GM18526 (cell line): ENCODE data around the gene CLEC7A.

Source experiments
- POLR2A ChIP-seq: IDR thresholded peaks from 3 replicates; pipeline ENCODE4 v1.6.1; 2011; ENCODE audit not compliant: insufficient read length; ENCODE audit errors: extremely low read depth

Gene CLEC7A

GRCh38 chr12:10130042-10130441, at the start of gene CLEC7A:
Gene CLEC7A, minus strand, starts transcription at chr12:10130199. Its CDS starts 117 bp downstream, at chr12:10130082.
- TF ChIP-seq POLR2A, result no peak

- no peak for TF ChIP-seq POLR2A
Observed at GRCh38 chr12:10179776-10180181, 49.8 kb upstream of the CLEC7A start.

- no peak for TF ChIP-seq POLR2A
Observed at GRCh38 chr12:10178821-10179220, 48.8 kb upstream of the CLEC7A start, which contains the start of gene TMEM52B. Gene TMEM52B, plus strand, starts transcription at chr12:10179032. Its CDS starts 543 bp downstream, at chr12:10179575.

GRCh38 chr12:10175846-10176636, 46.0 kb upstream of the CLEC7A start:
- TF ChIP-seq POLR2A, result no peak

GRCh38 chr12:10174986-10175614, 45.1 kb upstream of the CLEC7A start:
- no peak for TF ChIP-seq POLR2A

- no peak for TF ChIP-seq POLR2A
Observed at GRCh38 chr12:10171973-10172728, 42.2 kb upstream of the CLEC7A start, which contains the start of gene OLR1. Gene OLR1, minus strand, starts transcription at chr12:10172132. Its CDS starts 55 bp downstream, at chr12:10172077.

- TF ChIP-seq POLR2A, result no peak
Observed at GRCh38 chr12:10170216-10170615, 40.2 kb upstream of the CLEC7A start.

- TF ChIP-seq POLR2A, result no peak
Observed at GRCh38 chr12:10169104-10169503, 39.1 kb upstream of the CLEC7A start.

GRCh38 chr12:10167599-10167998, 37.6 kb upstream of the CLEC7A start:
- no peak for TF ChIP-seq POLR2A

GRCh38 chr12:10165421-10165820, 35.4 kb upstream of the CLEC7A start:
- no peak for TF ChIP-seq POLR2A

GRCh38 chr12:10163084-10163483, 33.1 kb upstream of the CLEC7A start:
- no peak for TF ChIP-seq POLR2A

GRCh38 chr12:10160617-10161385, 30.8 kb upstream of the CLEC7A start:
- no peak for TF ChIP-seq POLR2A

GRCh38 chr12:10159280-10159679, 29.3 kb upstream of the CLEC7A start:
- no peak for TF ChIP-seq POLR2A

GRCh38 chr12:10158406-10158805, 28.4 kb upstream of the CLEC7A start:
- TF ChIP-seq POLR2A, result no peak

GRCh38 chr12:10155966-10156365, 26.0 kb upstream of the CLEC7A start:
- TF ChIP-seq POLR2A, result no peak

- no peak for TF ChIP-seq POLR2A
Observed at GRCh38 chr12:10154145-10154496, 24.1 kb upstream of the CLEC7A start.
